K562 (cell line): Measurements from ENCODE around the gene ARL5C. TPM values are rescaled to one million over a fixed set of nuclear protein-coding genes. Genes with fewer than 3 reads are reported as not detected.

Source experiments
- ATAC-seq: fragments of 200-7000 bp; cut with Tn5 transposase; 3 replicates; pipeline ENCODE4 v1.9.1; 2020; ENCODE audit warnings: moderate library complexity
- BruUV-seq: library from RNA; stranded (reverse); fragments of 400-500 nt; replicated peaks from 2 replicates; lab custom pipeline; 2021; lab: Mats Ljungman, UMichigan
- CTCF ChIA-PET: fragments of 300-600 bp; formaldehyde crosslinking; extraction: SDS; loops from one replicate; lab custom pipeline; 2021; ENCODE audit warnings: low intra/inter-chr PET ratio; lab: Yijun Ruan, JAX
- POLR2A ChIA-PET: fragments of 300-600, 350-650 bp; sonication (Branson Sonifier 250); formaldehyde crosslinking; extraction: SDS; loops from one replicate; lab custom pipeline; 2021; ENCODE audit warnings: antibody characterized with exemption, inconsistent platforms; lab: Yijun Ruan, JAX
- DNase-seq, 4 experiments: peaks; one replicate each; pipeline versions ENCODE4 v3.0.0 to v3.0.0-alpha.2; 2011 to 2018; ENCODE audit warnings: low spot score in 3 of 4, mixed read lengths in 3 of 4; ENCODE audit errors: extremely low read depth in 1 of 4
- FAIRE-seq: peaks from 2 replicates; lab custom pipeline; 2011; peaks lifted over from hg19 to GRCh38; lab: Jason Lieb, UNC
- H2AFZ ChIP-seq: 2 replicates; pipeline ENCODE4 v1.6.0; 2011; ENCODE audit warnings: low read depth, low read length, control low read depth, inconsistent platforms
- H3K27ac ChIP-seq: fragments of 200-600 bp; 3 replicates; pipeline ENCODE4 v1.8.0; 2011; ENCODE audit warnings: low read depth, mild to moderate bottlenecking, control low read depth, inconsistent platforms, low read length, moderate library complexity, mixed read lengths; ENCODE audit errors: extremely low read depth
- H3K27me3 ChIP-seq, 2 experiments: fragments of 300-600 bp in 1 of 2; 2 replicates in 1 of 2; 3 replicates in 1 of 2; pipeline versions ENCODE4 v1.6.0 to v1.8.0; 2011; ENCODE audit warnings: inconsistent platforms in 2 of 2, low read length in 2 of 2, mild to moderate bottlenecking in 1 of 2, mixed read lengths in 1 of 2, moderate library complexity in 1 of 2; ENCODE audit not compliant: control insufficient read depth in 2 of 2, insufficient read depth in 2 of 2
- H3K36me3 ChIP-seq: fragments of 300-600 bp; 3 replicates; pipeline ENCODE4 v1.8.0; 2011; ENCODE audit warnings: mild to moderate bottlenecking, low read length, inconsistent platforms; ENCODE audit not compliant: control insufficient read depth, insufficient read depth
- H3K4me1 ChIP-seq, 2 experiments: fragments of 200-600 bp in 1 of 2; replicated peaks in 1 of 2; 2 replicates in 1 of 2; 3 replicates in 1 of 2; pipeline versions ENCODE4 v1.5.1 to v1.8.0; 2011; ENCODE audit warnings: inconsistent platforms in 2 of 2, low read length in 2 of 2, mild to moderate bottlenecking in 1 of 2, mixed read lengths in 1 of 2, moderate library complexity in 1 of 2; ENCODE audit not compliant: control insufficient read depth in 2 of 2, insufficient read depth in 2 of 2
- H3K4me2 ChIP-seq: 2 replicates; pipeline ENCODE4 v1.6.1; 2011; ENCODE audit warnings: low read length, control low read depth, inconsistent platforms, mixed read lengths; ENCODE audit not compliant: insufficient read depth
- H3K4me3 ChIP-seq: fragments of 200-600 bp; sonication (generic), shearing (Covaris generic); 2 replicates; pipeline ENCODE4 v1.5.1; 2016; ENCODE audit warnings: control low read depth, inconsistent platforms
- H3K79me2 ChIP-seq: fragments of 200-600 bp; 3 replicates; pipeline ENCODE4 v1.8.0; 2011; ENCODE audit warnings: low read length, inconsistent platforms; ENCODE audit not compliant: control insufficient read depth, insufficient read depth
- H3K9ac ChIP-seq, 2 experiments: 2 replicates each; pipeline versions ENCODE4 v1.6.0 to v1.6.1; 2011; ENCODE audit warnings: low read depth in 2 of 2, low read length in 2 of 2, control low read depth in 1 of 2, inconsistent platforms in 1 of 2, mild to moderate bottlenecking in 1 of 2, mixed read lengths in 1 of 2; ENCODE audit not compliant: insufficient read depth in 1 of 2
- H3K9me1 ChIP-seq: one replicate; pipeline ENCODE4 v1.6.0; 2011; ENCODE audit warnings: inconsistent platforms, mild to moderate bottlenecking, low read length, moderate library complexity; ENCODE audit not compliant: control insufficient read depth, insufficient read depth
- H3K9me3 ChIP-seq: replicated peaks from 2 replicates; pipeline ENCODE4 v1.5.1; 2011; ENCODE audit warnings: low read depth, low read length, inconsistent platforms; ENCODE audit not compliant: control insufficient read depth, insufficient read depth
- H4K20me1 ChIP-seq: replicated peaks from 2 replicates; pipeline ENCODE4 v1.6.1; 2011; ENCODE audit warnings: low read length, inconsistent platforms, mixed read lengths; ENCODE audit not compliant: control insufficient read depth, insufficient read depth
- RUNX1 ChIP-seq: sonication (generic); IDR thresholded peaks from 2 replicates; pipeline ENCODE4 v1.6.1; 2016; ENCODE audit warnings: antibody characterized with exemption, low read depth
- WGBS: fragments of 100-300 bp; shearing (Covaris generic); methylation state at CpG from one replicate; pipeline ENCODE4 v1.1.6; 2016; ENCODE audit warnings: low coverage, mixed read lengths; ENCODE audit not compliant: insufficient coverage; ENCODE audit errors: missing lambda C conversion rate; 5-methylcytosine and 5-hydroxymethylcytosine counted together
- in situ Hi-C: fragments of 300-500 bp; cut with MboI; formaldehyde crosslinking; loops from 4 replicates; pipeline ENCODE4 v1.15.0; 2018; ENCODE audit warnings: inconsistent platforms, mixed read lengths
- intact Hi-C: fragments of 100-400 bp; cut with micrococcal nuclease; formaldehyde crosslinking; loops from 2 replicates; pipeline ENCODE4 v1.14.2; 2022
- polyA plus RNA-seq, 8 experiments: library from polyadenylated mRNA; depleted of rRNA in 4 of 8; stranded (reverse) in 5 of 8; unstranded in 3 of 8; fragments of >200 nt; fragmentation: Nextera tagmentation in 2 of 8; fragmentation: Illumina TruSeq in 1 of 8; extraction: Ambion mirVana in 2 of 8; extraction: Trizol in 1 of 8; gene quantifications; 2 replicates each; pipeline versions ENCODE4 v1.2.1 to v1.2.3, GENCODE V29; 2011 to 2014; ENCODE audit warnings: inconsistent platforms in 1 of 8, missing spikeins in 1 of 8
- total RNA-seq, 7 experiments: library from RNA; depleted of rRNA in 6 of 7; stranded (reverse); fragments of >200 nt in 6 of 7; fragmentation: Illumina TruSeq in 2 of 7; extraction: Trizol in 2 of 7; gene quantifications; 2 replicates each; pipeline versions ENCODE4 v1.2.1 to v1.2.3, GENCODE V29; 2011 to 2021; ENCODE audit warnings: low replicate concordance in 1 of 7

ARL5C gene
- total and polyA plus RNA-seq, 9 of the 15 experiments (the other 6 are each of a cell fraction or from before 2014, with no cell fraction given) = not detected

- in situ Hi-C loops (no loop called here), intact Hi-C loops (no loop called here)
- no peaks in the 10 kb centered on the region for H3K9me3 ChIP-seq
- TF ChIP-seq RUNX1 = no peak
- WGBS = 13% methylated on average over 7 of the region's 7 CpGs
- no peak overlapping the region for H3K9ac ChIP-seq
- no peak for FAIRE-seq
- H3K4me3 ChIP-seq = no peak overlapping the region
- CTCF ChIA-PET = no interaction called here
- no peak overlapping the region for H3K4me2 ChIP-seq
- H3K36me3 ChIP-seq = no peaks in the 10 kb centered on the region
- H3K79me2 ChIP-seq = no peaks in the 10 kb centered on the region
- DNase-seq = no peak
- H3K27ac ChIP-seq = no peak overlapping the region
- peaks cover 4 to 9% of the 10 kb centered on the region in 2 experiments; a peak in 2 of 5 replicates for H3K4me1 ChIP-seq
- no peak overlapping the region for H2AFZ ChIP-seq
- no peak for ATAC-seq
- H3K27me3 ChIP-seq = peaks cover 61 to 71% of the 10 kb centered on the region in 2 experiments
- H3K9me1 ChIP-seq = peaks cover 6% of the 10 kb centered on the region
- H4K20me1 ChIP-seq = 0 out of 2 replicates have a peak, but pooled peaks cover 8% of the 10 kb centered on the region
- BruUV-seq = no TSS peak
- POLR2A ChIA-PET = interaction anchor here (0.7 to 1.0 kb wide), 2 partner anchors 13 to 907 kb away, joined by 3 to 5 read pairs; no protein-coding TSS in a partner anchor
Measured at GRCh38 chr17:39107155-39107554, 58.8 kb downstream of the ARL5C start.

Other genes starting within 250 kb of the ARL5C start
- gene FBXO47, start 198.8 kb downstream of the ARL5C start, total RNA-seq (2014; rRNA removed) = not detected in 2 replicates
- gene FBXO47, start 198.8 kb downstream of the ARL5C start, total RNA-seq (2014; rRNA removed; fragmentation: Illumina TruSeq; extraction: Trizol) = not detected in 2 replicates
- gene FBXO47, start 198.8 kb downstream of the ARL5C start, total RNA-seq (2015; rRNA removed; fragmentation: Illumina TruSeq; extraction: Trizol) = not detected in 2 replicates
- gene FBXO47, start 198.8 kb downstream of the ARL5C start, total RNA-seq (2021) = not detected in 2 replicates
- not detected in 2 replicates for gene FBXO47, start 198.8 kb downstream of the ARL5C start, polyA plus RNA-seq (2011; rRNA removed)
- not detected in 2 replicates for gene FBXO47, start 198.8 kb downstream of the ARL5C start, polyA plus RNA-seq (2014; fragmentation: Illumina TruSeq; extraction: Trizol)
- not detected for gene FBXO47, start 198.8 kb downstream of the ARL5C start, polyA plus RNA-seq (2014; fragmentation: Nextera tagmentation; extraction: Ambion mirVana)
- gene FBXO47, start 198.8 kb downstream of the ARL5C start, polyA plus RNA-seq (2014; rRNA removed) = not detected in 2 replicates
- not detected in 2 replicates for gene PLXDC1, start 14.5 kb downstream of the ARL5C start, total RNA-seq (2014; rRNA removed)
- not detected in 2 replicates for gene PLXDC1, start 14.5 kb downstream of the ARL5C start, total RNA-seq (2014; rRNA removed; fragmentation: Illumina TruSeq; extraction: Trizol)
- not detected in 2 replicates for gene PLXDC1, start 14.5 kb downstream of the ARL5C start, total RNA-seq (2015; rRNA removed; fragmentation: Illumina TruSeq; extraction: Trizol)
- not detected in 2 replicates for gene PLXDC1, start 14.5 kb downstream of the ARL5C start, total RNA-seq (2021)
- 0.11 TPM in 1 of 2 replicates, not detected in the other for gene PLXDC1, start 14.5 kb downstream of the ARL5C start, polyA plus RNA-seq (2011; rRNA removed)
- not detected in 2 replicates for gene PLXDC1, start 14.5 kb downstream of the ARL5C start, polyA plus RNA-seq (2014; fragmentation: Illumina TruSeq; extraction: Trizol)
- not detected for gene PLXDC1, start 14.5 kb downstream of the ARL5C start, polyA plus RNA-seq (2014; fragmentation: Nextera tagmentation; extraction: Ambion mirVana)
- gene PLXDC1, start 14.5 kb downstream of the ARL5C start, polyA plus RNA-seq (2014; rRNA removed) = not detected in 2 replicates
- 2.2 and 3.7 TPM in 2 replicates for gene CACNB1, start 31.5 kb upstream of the ARL5C start, total RNA-seq (2014; rRNA removed)
- 2.6 and 3.6 TPM in 2 replicates for gene CACNB1, start 31.5 kb upstream of the ARL5C start, total RNA-seq (2014; rRNA removed; fragmentation: Illumina TruSeq; extraction: Trizol)
- gene CACNB1, start 31.5 kb upstream of the ARL5C start, total RNA-seq (2015; rRNA removed; fragmentation: Illumina TruSeq; extraction: Trizol) = 1.7 and 2.0 TPM in 2 replicates
- 6.7 and 7.4 TPM in 2 replicates for gene CACNB1, start 31.5 kb upstream of the ARL5C start, total RNA-seq (2021)
- gene CACNB1, start 31.5 kb upstream of the ARL5C start, polyA plus RNA-seq (2011; rRNA removed) = 3.0 and 3.2 TPM in 2 replicates
- 3.0 and 3.6 TPM in 2 replicates for gene CACNB1, start 31.5 kb upstream of the ARL5C start, polyA plus RNA-seq (2014; fragmentation: Illumina TruSeq; extraction: Trizol)
- gene CACNB1, start 31.5 kb upstream of the ARL5C start, polyA plus RNA-seq (2014; fragmentation: Nextera tagmentation; extraction: Ambion mirVana) = under 1 TPM; 0.08 to 0.18 TPM
- gene CACNB1, start 31.5 kb upstream of the ARL5C start, polyA plus RNA-seq (2014; rRNA removed) = 3.7 and 4.6 TPM in 2 replicates
- gene RPL19, start 34.1 kb upstream of the ARL5C start, total RNA-seq (2014; rRNA removed) = 3,823 and 4,254 TPM in 2 replicates
- 2,411 and 3,109 TPM in 2 replicates for gene RPL19, start 34.1 kb upstream of the ARL5C start, total RNA-seq (2014; rRNA removed; fragmentation: Illumina TruSeq; extraction: Trizol)
- 3,681 and 3,727 TPM in 2 replicates for gene RPL19, start 34.1 kb upstream of the ARL5C start, total RNA-seq (2015; rRNA removed; fragmentation: Illumina TruSeq; extraction: Trizol)
- gene RPL19, start 34.1 kb upstream of the ARL5C start, total RNA-seq (2021) = 2,367 and 2,508 TPM in 2 replicates
- 1,550 and 2,263 TPM in 2 replicates for gene RPL19, start 34.1 kb upstream of the ARL5C start, polyA plus RNA-seq (2011; rRNA removed)
- 4,063 and 4,614 TPM in 2 replicates for gene RPL19, start 34.1 kb upstream of the ARL5C start, polyA plus RNA-seq (2014; fragmentation: Illumina TruSeq; extraction: Trizol)
- gene RPL19, start 34.1 kb upstream of the ARL5C start, polyA plus RNA-seq (2014; fragmentation: Nextera tagmentation; extraction: Ambion mirVana) = 1,000 to 10,000 TPM; 3,604 to 4,229 TPM
- 3,808 and 3,851 TPM in 2 replicates for gene RPL19, start 34.1 kb upstream of the ARL5C start, polyA plus RNA-seq (2014; rRNA removed)
- gene STAC2, start 59.8 kb upstream of the ARL5C start, total RNA-seq (2014; rRNA removed) = not detected in 2 replicates
- gene STAC2, start 59.8 kb upstream of the ARL5C start, total RNA-seq (2014; rRNA removed; fragmentation: Illumina TruSeq; extraction: Trizol) = not detected in 2 replicates
- gene STAC2, start 59.8 kb upstream of the ARL5C start, total RNA-seq (2015; rRNA removed; fragmentation: Illumina TruSeq; extraction: Trizol) = not detected in 2 replicates
- gene STAC2, start 59.8 kb upstream of the ARL5C start, total RNA-seq (2021) = not detected in 2 replicates
- gene STAC2, start 59.8 kb upstream of the ARL5C start, polyA plus RNA-seq (2011; rRNA removed) = not detected in 2 replicates
- not detected in 2 replicates for gene STAC2, start 59.8 kb upstream of the ARL5C start, polyA plus RNA-seq (2014; fragmentation: Illumina TruSeq; extraction: Trizol)
- not detected for gene STAC2, start 59.8 kb upstream of the ARL5C start, polyA plus RNA-seq (2014; fragmentation: Nextera tagmentation; extraction: Ambion mirVana)
- not detected in 2 replicates for gene STAC2, start 59.8 kb upstream of the ARL5C start, polyA plus RNA-seq (2014; rRNA removed)
- 5.1 and 6.9 TPM in 2 replicates for gene FBXL20, start 235.5 kb upstream of the ARL5C start, total RNA-seq (2014; rRNA removed)
- gene FBXL20, start 235.5 kb upstream of the ARL5C start, total RNA-seq (2014; rRNA removed; fragmentation: Illumina TruSeq; extraction: Trizol) = 8.6 and 11.7 TPM in 2 replicates
- 5.6 and 6.3 TPM in 2 replicates for gene FBXL20, start 235.5 kb upstream of the ARL5C start, total RNA-seq (2015; rRNA removed; fragmentation: Illumina TruSeq; extraction: Trizol)
- 13.6 and 15.1 TPM in 2 replicates for gene FBXL20, start 235.5 kb upstream of the ARL5C start, total RNA-seq (2021)
- gene FBXL20, start 235.5 kb upstream of the ARL5C start, polyA plus RNA-seq (2011; rRNA removed) = 9.4 and 10.4 TPM in 2 replicates
- gene FBXL20, start 235.5 kb upstream of the ARL5C start, polyA plus RNA-seq (2014; fragmentation: Illumina TruSeq; extraction: Trizol) = 6.2 and 6.3 TPM in 2 replicates
- gene FBXL20, start 235.5 kb upstream of the ARL5C start, polyA plus RNA-seq (2014; fragmentation: Nextera tagmentation; extraction: Ambion mirVana) = 1 to 10 TPM; 1.8 to 3.0 TPM
- gene FBXL20, start 235.5 kb upstream of the ARL5C start, polyA plus RNA-seq (2014; rRNA removed) = 4.5 and 4.7 TPM in 2 replicates